DOHH2 (cell line): ENCODE measurements around the gene TTC39B.

ENCODE experiments used
- H3F3A ChIP-seq: fragments of 200-600 bp; sonication (generic), shearing (Covaris generic); 2 replicates; pipeline ENCODE4 v1.6.0; 2016; ENCODE audit warnings: antibody characterized with exemption, mild to moderate bottlenecking; ENCODE audit not compliant: control insufficient read depth, insufficient read depth
- H3K27ac ChIP-seq: fragments of 200-600 bp; sonication (generic); 2 replicates; pipeline ENCODE4 v1.5.1; 2014; ENCODE audit warnings: low read depth, mild to moderate bottlenecking, low read length, moderate library complexity
- H3K27me3 ChIP-seq: fragments of 200-600 bp; sonication (generic); 2 replicates; pipeline ENCODE4 v1.6.1; 2014; ENCODE audit warnings: mild to moderate bottlenecking, low read length, mixed read lengths; ENCODE audit not compliant: control insufficient read depth
- H3K36me3 ChIP-seq: fragments of 200-600 bp; sonication (generic); 2 replicates; pipeline ENCODE4 v1.6.1; 2014; ENCODE audit warnings: mild to moderate bottlenecking, low read length, moderate library complexity, mixed read lengths; ENCODE audit not compliant: control insufficient read depth
- H3K4me1 ChIP-seq: fragments of 200-600 bp; sonication (generic); 2 replicates; pipeline ENCODE4 v1.6.1; 2014; ENCODE audit warnings: mild to moderate bottlenecking, low read length, mixed read lengths; ENCODE audit not compliant: control insufficient read depth
- H3K4me2 ChIP-seq: fragments of 200-600 bp; sonication (generic); 2 replicates; pipeline ENCODE4 v1.6.0; 2014; ENCODE audit warnings: mild to moderate bottlenecking, low read length, moderate library complexity
- H3K4me3 ChIP-seq: fragments of 200-600 bp; sonication (generic); 2 replicates; pipeline ENCODE4 v1.5.1; 2014; ENCODE audit warnings: mild to moderate bottlenecking, low read length, mixed read lengths
- H3K79me2 ChIP-seq: fragments of 200-600 bp; sonication (generic); 2 replicates; pipeline ENCODE4 v1.6.1; 2014; ENCODE audit warnings: mild to moderate bottlenecking, low read length, mixed read lengths; ENCODE audit not compliant: control insufficient read depth
- H3K9me2 ChIP-seq: fragments of 200-600 bp; sonication (generic); replicated peaks from 2 replicates; pipeline ENCODE4 v1.6.1; 2014; ENCODE audit warnings: mild to moderate bottlenecking, low read length, mixed read lengths; ENCODE audit not compliant: control insufficient read depth
- H3K9me3 ChIP-seq: fragments of 200-600 bp; sonication (generic); 2 replicates; pipeline ENCODE4 v1.6.1; 2014; ENCODE audit warnings: antibody characterized with exemption, low read length, mixed read lengths; ENCODE audit not compliant: control insufficient read depth, insufficient read depth
- H4K20me1 ChIP-seq: fragments of 200-600 bp; sonication (generic); 2 replicates; pipeline ENCODE4 v1.6.0; 2014; ENCODE audit warnings: low read depth, mild to moderate bottlenecking, antibody characterized with exemption, low read length, moderate library complexity; ENCODE audit not compliant: control insufficient read depth, insufficient read depth
- CTCF ChIP-seq: fragments of 200-600 bp; sonication (generic); IDR thresholded peaks from one replicate; pipeline ENCODE4 v1.5.1; 2014; ENCODE audit warnings: antibody characterized with exemption, mild to moderate bottlenecking, low read depth, low read length; ENCODE audit not compliant: poor library complexity, severe bottlenecking
- EZH2phosphoT487 ChIP-seq: fragments of 200-600 bp; sonication (generic); IDR thresholded peaks from 2 replicates; pipeline ENCODE4 v1.6.1; 2017; ENCODE audit warnings: borderline replicate concordance, mild to moderate bottlenecking, antibody characterized with exemption, low read length, moderate library complexity, mixed read lengths

The TTC39B gene

GRCh38 chr9:15157381-15157780, 149.6 kb downstream of the TTC39B start:
- Histone ChIP-seq H3K4me1 (peaks cover 32% of the 10 kb centered on the region), H3K9me2 (no peaks in the 10 kb centered on the region), H3K4me3 (no peak overlapping the region), H3K27me3 (no peaks in the 10 kb centered on the region), H3K79me2 (no peaks in the 10 kb centered on the region), H3K4me2 (no peak overlapping the region), H3K36me3 (no peaks in the 10 kb centered on the region), H3K27ac (no peak overlapping the region), H3K9me3 (no peaks in the 10 kb centered on the region), H4K20me1 (no peaks in the 10 kb centered on the region), H3F3A (no peaks in the 10 kb centered on the region)
- TF ChIP-seq EZH2phosphoT487 (no peak), CTCF (no peak)

GRCh38 chr9:15156241-15156640, 150.8 kb downstream of the TTC39B start:
- Histone ChIP-seq H3K27me3 (no peaks in the 10 kb centered on the region), H3K4me2 (peak overlapping the region; percentile 32), H3K27ac (peak overlapping the region; percentile 28), H3K4me3 (no peak overlapping the region), H3K9me2 (no peaks in the 10 kb centered on the region), H3K79me2 (no peaks in the 10 kb centered on the region), H3K4me1 (peaks cover 32% of the 10 kb centered on the region), H3K36me3 (no peaks in the 10 kb centered on the region), H3K9me3 (no peaks in the 10 kb centered on the region), H3F3A (no peaks in the 10 kb centered on the region), H4K20me1 (no peaks in the 10 kb centered on the region)
- TF ChIP-seq CTCF, result no peak
- no peak for TF ChIP-seq EZH2phosphoT487

GRCh38 chr9:15155826-15156225, 151.2 kb downstream of the TTC39B start:
- Histone ChIP-seq H3K4me1 (peaks cover 32% of the 10 kb centered on the region), H3F3A (no peaks in the 10 kb centered on the region), H3K4me2 (peak overlapping the region; percentile 32), H3K9me3 (no peaks in the 10 kb centered on the region), H3K36me3 (no peaks in the 10 kb centered on the region), H3K4me3 (no peak overlapping the region), H4K20me1 (no peaks in the 10 kb centered on the region), H3K27me3 (no peaks in the 10 kb centered on the region), H3K9me2 (no peaks in the 10 kb centered on the region), H3K79me2 (no peaks in the 10 kb centered on the region), H3K27ac (peak overlapping the region; percentile 28)
- TF ChIP-seq EZH2phosphoT487 (no peak), CTCF (no peak)

GRCh38 chr9:15155323-15155722, 151.7 kb downstream of the TTC39B start:
- TF ChIP-seq CTCF (no peak), EZH2phosphoT487 (no peak)
- H3K79me2 ChIP-seq, result no peaks in the 10 kb centered on the region
- no peak overlapping the region for H3K4me2 ChIP-seq
- H3K4me1 ChIP-seq, result peaks cover 32% of the 10 kb centered on the region
- H3K9me2 ChIP-seq, result no peaks in the 10 kb centered on the region
- no peaks in the 10 kb centered on the region for H3F3A ChIP-seq
- no peaks in the 10 kb centered on the region for H3K9me3 ChIP-seq
- H3K4me3 ChIP-seq, result no peak overlapping the region
- H3K27ac ChIP-seq, result peak overlapping the region; percentile 28
- H3K27me3 ChIP-seq, result no peaks in the 10 kb centered on the region
- H3K36me3 ChIP-seq, result no peaks in the 10 kb centered on the region
- no peaks in the 10 kb centered on the region for H4K20me1 ChIP-seq
